ENCODE results near the gene ITGA8. TPM values are rescaled to one million over a fixed set of nuclear protein-coding genes. Genes with fewer than 3 reads are reported as not detected.
A peak's percentile ranks its signal among the peaks of the same experiment; 100 is the strongest.
"Not testable (repeated sequence)": the region's sequence is repeated elsewhere in the genome, so short reads cannot be mapped to it uniquely, and the experiment has no call there.

The ITGA8 gene
- not detected for polyA plus RNA-seq (2013)

DNA sequence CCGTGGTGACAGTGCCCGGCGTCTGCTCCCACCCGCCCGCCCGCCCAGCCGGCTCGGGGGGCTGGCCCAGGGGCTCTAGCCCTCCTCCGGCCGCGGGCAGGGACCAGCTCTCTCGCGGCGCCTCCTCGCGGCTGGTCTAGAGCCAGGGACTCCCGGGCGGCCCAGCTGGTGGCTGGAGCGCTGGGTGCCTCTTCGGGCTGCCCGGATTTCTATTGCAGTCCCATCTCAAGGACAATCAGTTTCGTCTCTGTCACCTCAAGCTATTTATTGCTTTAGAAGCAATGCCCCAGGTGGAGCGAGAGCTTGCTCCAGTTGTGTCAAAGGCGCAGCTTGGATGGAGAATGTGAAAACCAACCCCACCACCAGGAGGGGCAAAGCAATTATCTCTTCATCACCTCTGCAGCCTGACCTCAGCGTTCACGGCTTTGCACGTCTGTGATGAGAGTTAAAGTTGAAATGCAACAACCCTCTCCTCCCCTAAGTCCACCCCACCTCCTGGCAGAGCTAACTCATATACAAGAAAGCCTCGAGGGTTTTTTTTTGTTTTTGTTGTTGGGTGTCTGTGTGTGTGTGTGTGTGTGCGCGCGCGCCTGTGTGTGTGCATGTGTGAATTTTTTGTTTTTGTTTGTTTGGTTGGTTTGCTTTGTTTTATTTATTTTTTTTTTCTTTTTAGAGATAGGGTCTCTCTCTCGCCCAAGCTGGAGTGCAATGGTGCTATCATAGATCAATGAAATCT lies at the start of gene ITGA8:
TSS of gene ITGA8 (minus strand) at position 24 of the 736 bp plus-strand sequence. CDS start 151 bp downstream, outside the sequence.
- H3K27ac ChIP-seq (ENCODE audit: insufficient read depth in 1 of 2, low read depth in 1 of 2, low read length in 2 of 2, poor library complexity in 1 of 2, severe bottlenecking in 2 of 2) = no peak within 1 kb of the TSS
- H3K9me3 ChIP-seq (ENCODE audit: control extremely low read depth in 1 of 5, control insufficient read depth in 4 of 5, insufficient read depth in 2 of 5, low read depth in 1 of 5, low read length in 4 of 5) = no peaks in the 10 kb centered on the region
- ChIA-PET CTCF (interaction anchor here (1.4 kb wide), 1 partner anchor 10 kb away, joined by 3 read pairs; no protein-coding TSS in a partner anchor), POLR2A (no interaction called here)
- no peaks in the 10 kb centered on the region for H3K36me3 ChIP-seq (ENCODE audit: control insufficient read depth in 4 of 4, insufficient read depth in 4 of 4, low read length in 3 of 4)
- peak; percentile 31 to 50 (median 44) for DNase-seq
- 7% methylated on average over 17 of the region's 33 CpGs for WGBS (ENCODE audit: insufficient coverage)
- H3K4me3 ChIP-seq (ENCODE audit: control insufficient read depth in 1 of 7, extremely low read depth in 1 of 7, insufficient read depth in 4 of 7, low read depth in 2 of 7, low read length in 6 of 7) = no peak within 1 kb of the TSS
- peaks cover 16 to 68% (median 26%) of the 10 kb centered on the region in 5 experiments for H3K27me3 ChIP-seq (replicated peaks in 2 of 5; ENCODE audit: control insufficient read depth in 4 of 5, insufficient read depth in 5 of 5, low read length in 4 of 5)
- peaks cover 0 to 10% (median 2%) of the 10 kb centered on the region in 4 experiments for H3K4me1 ChIP-seq (ENCODE audit: control extremely low read depth in 1 of 4, control insufficient read depth in 4 of 4, insufficient read depth in 4 of 4, low read length in 3 of 4)

DNA sequence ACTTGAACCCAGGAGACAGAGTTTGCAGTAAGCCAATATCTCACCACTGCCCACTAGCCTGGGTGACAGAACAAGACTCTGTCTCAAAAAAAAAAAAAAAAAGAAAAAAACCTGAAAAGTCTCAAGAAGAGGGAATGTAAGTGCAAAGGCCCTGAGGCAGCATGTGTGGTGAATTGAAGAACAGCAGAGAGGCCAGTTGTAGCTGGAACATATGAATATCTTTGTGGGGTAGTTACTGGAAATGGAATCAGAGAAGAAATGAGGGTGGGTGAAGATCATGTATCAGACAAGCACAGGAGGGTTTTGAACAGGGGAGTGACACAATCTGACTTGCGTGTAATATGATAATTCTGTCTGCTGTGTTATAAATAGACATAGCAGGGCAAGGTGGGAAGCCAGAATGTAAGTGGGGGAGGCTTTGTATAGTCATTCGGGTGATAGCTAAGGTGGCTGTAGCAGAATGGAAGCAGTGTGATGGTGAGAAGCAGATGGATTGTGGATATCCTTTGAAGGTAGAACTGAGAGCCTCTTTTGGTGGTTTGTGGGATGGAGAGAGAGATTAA lies 45.3 kb upstream of the ITGA8 start:
- DNase-seq = no peak
- Histone ChIP-seq H3K9me3 (ENCODE audit: control extremely low read depth in 1 of 5, control insufficient read depth in 4 of 5, insufficient read depth in 2 of 5, low read depth in 1 of 5, low read length in 4 of 5) (no peaks in the 10 kb centered on the region), H3K27ac (ENCODE audit: insufficient read depth in 1 of 2, low read depth in 1 of 2, low read length in 2 of 2, poor library complexity in 1 of 2, severe bottlenecking in 2 of 2) (no peak overlapping the region), H3K36me3 (ENCODE audit: control insufficient read depth in 4 of 4, insufficient read depth in 4 of 4, low read length in 3 of 4) (peaks cover 0 to 3% (median 0%) of the 10 kb centered on the region in 4 experiments), H3K4me1 (ENCODE audit: control extremely low read depth in 1 of 4, control insufficient read depth in 4 of 4, insufficient read depth in 4 of 4, low read length in 3 of 4) (no peaks in the 10 kb centered on the region), H3K27me3 (replicated peaks in 2 of 5; ENCODE audit: control insufficient read depth in 4 of 5, insufficient read depth in 5 of 5, low read length in 4 of 5) (no peaks in the 10 kb centered on the region), H3K4me3 (ENCODE audit: control insufficient read depth in 1 of 7, extremely low read depth in 1 of 7, insufficient read depth in 4 of 7, low read depth in 2 of 7, low read length in 6 of 7) (no peak overlapping the region)
- ChIA-PET CTCF (interaction anchor here (1.3 kb wide), 1 partner anchor 20 kb away, joined by 3 read pairs; no protein-coding TSS in a partner anchor), POLR2A (no interaction called here)
- WGBS (ENCODE audit: insufficient coverage) = 95% methylated on average over 2 of the region's 2 CpGs

DNA sequence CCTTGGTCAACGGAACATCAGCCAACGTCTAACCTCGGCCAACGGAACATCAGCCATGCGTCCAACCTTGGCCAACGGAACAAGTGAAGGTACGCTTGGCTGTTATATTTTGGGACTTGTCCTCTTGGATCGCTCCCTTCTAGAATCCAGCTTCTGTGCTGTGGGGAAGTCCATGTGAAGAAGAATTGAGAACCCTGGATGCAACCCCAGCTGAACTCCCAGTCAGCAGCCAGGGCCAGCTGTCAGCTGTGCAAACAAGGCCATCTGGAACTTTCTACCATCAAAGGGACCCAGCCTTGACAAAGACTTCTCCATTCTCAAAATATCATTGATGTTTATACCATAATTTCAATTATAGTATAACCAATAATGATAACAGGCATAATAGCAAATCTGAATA lies 43.3 kb upstream of the ITGA8 start:
- Histone ChIP-seq H3K27ac (ENCODE audit: insufficient read depth in 1 of 2, low read depth in 1 of 2, low read length in 2 of 2, poor library complexity in 1 of 2, severe bottlenecking in 2 of 2) (no peak overlapping the region), H3K27me3 (replicated peaks in 2 of 5; ENCODE audit: control insufficient read depth in 4 of 5, insufficient read depth in 5 of 5, low read length in 4 of 5) (peaks cover 0 to 3% (median 0%) of the 10 kb centered on the region in 5 experiments), H3K4me1 (ENCODE audit: control extremely low read depth in 1 of 4, control insufficient read depth in 4 of 4, insufficient read depth in 4 of 4, low read length in 3 of 4) (no peaks in the 10 kb centered on the region), H3K4me3 (ENCODE audit: control insufficient read depth in 1 of 7, extremely low read depth in 1 of 7, insufficient read depth in 4 of 7, low read depth in 2 of 7, low read length in 6 of 7) (no peak overlapping the region), H3K36me3 (ENCODE audit: control insufficient read depth in 4 of 4, insufficient read depth in 4 of 4, low read length in 3 of 4) (no peaks in the 10 kb centered on the region), H3K9me3 (ENCODE audit: control extremely low read depth in 1 of 5, control insufficient read depth in 4 of 5, insufficient read depth in 2 of 5, low read depth in 1 of 5, low read length in 4 of 5) (no peaks in the 10 kb centered on the region)
- no peak for DNase-seq
- ChIA-PET CTCF (no interaction called here), POLR2A (no interaction called here)
- WGBS (ENCODE audit: insufficient coverage) = 99% methylated on average over 8 of the region's 8 CpGs

DNA sequence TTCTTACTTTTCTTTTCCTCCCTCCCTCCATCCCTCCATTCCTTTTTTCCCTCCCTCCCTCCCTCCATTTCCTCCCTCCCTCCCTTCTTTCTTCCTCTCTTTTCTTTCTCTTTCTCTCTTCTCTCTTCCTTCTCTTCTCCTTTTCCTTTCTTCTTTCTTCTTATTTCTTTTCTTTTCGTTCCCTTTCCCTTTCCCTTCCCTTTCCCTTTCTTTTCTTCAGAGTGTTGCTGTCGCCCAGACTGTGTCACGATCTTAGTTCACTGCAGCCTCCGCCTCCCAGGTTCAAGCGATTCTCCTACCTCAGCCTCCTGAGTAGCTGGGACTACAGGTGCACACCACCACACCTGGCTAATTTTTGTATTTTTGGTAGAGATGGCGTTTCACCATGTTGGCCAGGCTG lies 42.5 kb upstream of the ITGA8 start:
- CTCF ChIA-PET; H3K27me3 ChIP-seq (replicated peaks in 2 of 5; ENCODE audit: control insufficient read depth in 4 of 5, insufficient read depth in 5 of 5, low read length in 4 of 5); H3K4me1 ChIP-seq (ENCODE audit: control extremely low read depth in 1 of 4, control insufficient read depth in 4 of 4, insufficient read depth in 4 of 4, low read length in 3 of 4); DNase-seq; POLR2A ChIA-PET; H3K9me3 ChIP-seq (ENCODE audit: control extremely low read depth in 1 of 5, control insufficient read depth in 4 of 5, insufficient read depth in 2 of 5, low read depth in 1 of 5, low read length in 4 of 5); H3K27ac ChIP-seq (ENCODE audit: insufficient read depth in 1 of 2, low read depth in 1 of 2, low read length in 2 of 2, poor library complexity in 1 of 2, severe bottlenecking in 2 of 2); H3K4me3 ChIP-seq (ENCODE audit: control insufficient read depth in 1 of 7, extremely low read depth in 1 of 7, insufficient read depth in 4 of 7, low read depth in 2 of 7, low read length in 6 of 7); H3K36me3 ChIP-seq (ENCODE audit: control insufficient read depth in 4 of 4, insufficient read depth in 4 of 4, low read length in 3 of 4): not testable (repeated sequence)
- WGBS (ENCODE audit: insufficient coverage) = 88% methylated on average over 1 of the region's 6 CpGs

DNA sequence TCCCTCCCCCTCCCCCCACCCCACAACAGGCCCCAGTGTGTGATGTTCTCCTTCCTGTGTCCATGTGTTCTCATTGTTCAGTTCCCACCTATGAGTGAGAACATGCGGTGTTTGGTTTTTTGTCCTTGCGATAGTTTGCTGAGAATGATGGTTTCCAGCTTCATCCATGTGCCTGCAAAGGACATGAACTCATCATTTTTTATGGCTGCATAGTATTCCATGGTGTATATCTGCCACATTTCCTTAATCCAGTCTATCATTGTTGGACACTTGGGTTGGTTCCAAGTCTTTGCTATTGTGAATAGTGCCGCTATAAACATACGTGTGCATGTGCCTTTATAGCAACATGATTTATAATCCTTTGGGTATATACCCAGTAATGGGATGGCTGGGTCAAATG lies 41.5 kb upstream of the ITGA8 start:
- CTCF ChIA-PET; H3K4me3 ChIP-seq (ENCODE audit: control insufficient read depth in 1 of 7, extremely low read depth in 1 of 7, insufficient read depth in 4 of 7, low read depth in 2 of 7, low read length in 6 of 7): not testable (repeated sequence)
- no CpG with 5 or more reads among the region's 4 CpGs for whole genome bisulfite sequencing (ENCODE audit: insufficient coverage)

DNA sequence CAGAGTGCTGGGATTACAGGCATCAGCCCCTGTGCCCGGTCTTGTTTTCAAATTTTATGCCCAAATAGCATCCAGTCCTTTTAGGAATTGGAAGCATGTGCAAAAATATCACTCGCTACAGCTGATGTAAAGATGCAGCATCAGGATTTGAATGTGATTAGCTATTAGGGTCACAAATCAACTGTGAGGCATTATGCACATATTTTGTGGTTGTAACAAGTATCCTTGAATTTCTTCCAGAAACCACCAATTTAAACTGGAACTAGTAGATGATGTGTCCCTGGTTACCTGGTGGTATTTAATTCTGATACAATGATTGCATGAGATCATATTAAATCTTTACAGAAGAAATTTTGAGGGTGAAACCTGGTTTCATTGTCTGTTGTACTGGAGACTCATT lies 41.0 kb upstream of the ITGA8 start:
- no peak for DNase-seq
- Histone ChIP-seq H3K27ac (ENCODE audit: insufficient read depth in 1 of 2, low read depth in 1 of 2, low read length in 2 of 2, poor library complexity in 1 of 2, severe bottlenecking in 2 of 2) (no peak overlapping the region), H3K9me3 (ENCODE audit: control extremely low read depth in 1 of 5, control insufficient read depth in 4 of 5, insufficient read depth in 2 of 5, low read depth in 1 of 5, low read length in 4 of 5) (no peaks in the 10 kb centered on the region), H3K27me3 (replicated peaks in 2 of 5; ENCODE audit: control insufficient read depth in 4 of 5, insufficient read depth in 5 of 5, low read length in 4 of 5) (peaks cover 0 to 6% (median 4%) of the 10 kb centered on the region in 5 experiments), H3K4me3 (ENCODE audit: control insufficient read depth in 1 of 7, extremely low read depth in 1 of 7, insufficient read depth in 4 of 7, low read depth in 2 of 7, low read length in 6 of 7) (no peak overlapping the region), H3K4me1 (ENCODE audit: control extremely low read depth in 1 of 4, control insufficient read depth in 4 of 4, insufficient read depth in 4 of 4, low read length in 3 of 4) (no peaks in the 10 kb centered on the region), H3K36me3 (ENCODE audit: control insufficient read depth in 4 of 4, insufficient read depth in 4 of 4, low read length in 3 of 4) (no peaks in the 10 kb centered on the region)
- ChIA-PET POLR2A (no interaction called here), CTCF (no interaction called here)
- WGBS (ENCODE audit: insufficient coverage) = 93% methylated on average over 2 of the region's 2 CpGs

More for the DNA sequence above, 41.5 kb upstream of the ITGA8 start:
- H3K36me3 ChIP-seq (ENCODE audit: control insufficient read depth in 4 of 4, insufficient read depth in 4 of 4, low read length in 3 of 4); POLR2A ChIA-PET; H3K4me1 ChIP-seq (ENCODE audit: control extremely low read depth in 1 of 4, control insufficient read depth in 4 of 4, insufficient read depth in 4 of 4, low read length in 3 of 4); DNase-seq; H3K27ac ChIP-seq (ENCODE audit: insufficient read depth in 1 of 2, low read depth in 1 of 2, low read length in 2 of 2, poor library complexity in 1 of 2, severe bottlenecking in 2 of 2); H3K27me3 ChIP-seq (replicated peaks in 2 of 5; ENCODE audit: control insufficient read depth in 4 of 5, insufficient read depth in 5 of 5, low read length in 4 of 5); H3K9me3 ChIP-seq (ENCODE audit: control extremely low read depth in 1 of 5, control insufficient read depth in 4 of 5, insufficient read depth in 2 of 5, low read depth in 1 of 5, low read length in 4 of 5): not testable (repeated sequence)

DNA sequence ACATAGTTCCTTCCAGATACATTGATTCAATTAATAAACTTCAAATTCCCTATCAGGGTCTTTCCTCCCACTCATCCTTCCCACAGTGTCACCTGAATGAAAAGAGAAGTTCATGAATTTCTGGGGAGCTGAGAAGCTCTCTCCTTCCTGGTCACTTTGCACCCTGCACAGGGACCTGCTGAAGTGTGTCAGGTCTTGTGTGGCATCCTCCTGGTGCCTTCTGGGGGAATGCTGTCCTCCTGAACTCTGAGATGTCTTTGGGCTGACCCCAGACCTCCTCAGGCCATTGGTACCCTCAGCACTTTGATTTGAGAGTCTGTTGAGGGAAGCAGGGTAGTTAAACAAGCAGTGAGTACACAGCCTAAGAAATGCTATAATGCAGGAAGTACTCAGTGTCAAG lies 39.5 kb upstream of the ITGA8 start:
- H3K27me3 ChIP-seq (replicated peaks in 2 of 5; ENCODE audit: control insufficient read depth in 4 of 5, insufficient read depth in 5 of 5, low read length in 4 of 5) = peaks cover 2 to 10% (median 4%) of the 10 kb centered on the region in 5 experiments
- no peak overlapping the region for H3K27ac ChIP-seq (ENCODE audit: insufficient read depth in 1 of 2, low read depth in 1 of 2, low read length in 2 of 2, poor library complexity in 1 of 2, severe bottlenecking in 2 of 2)
- no peak for DNase-seq
- ChIA-PET POLR2A (no interaction called here), CTCF (no interaction called here)
- H3K4me3 ChIP-seq (ENCODE audit: control insufficient read depth in 1 of 7, extremely low read depth in 1 of 7, insufficient read depth in 4 of 7, low read depth in 2 of 7, low read length in 6 of 7) = no peak overlapping the region
- H3K36me3 ChIP-seq (ENCODE audit: control insufficient read depth in 4 of 4, insufficient read depth in 4 of 4, low read length in 3 of 4) = no peaks in the 10 kb centered on the region
- H3K9me3 ChIP-seq (ENCODE audit: control extremely low read depth in 1 of 5, control insufficient read depth in 4 of 5, insufficient read depth in 2 of 5, low read depth in 1 of 5, low read length in 4 of 5) = no peaks in the 10 kb centered on the region
- no peaks in the 10 kb centered on the region for H3K4me1 ChIP-seq (ENCODE audit: control extremely low read depth in 1 of 4, control insufficient read depth in 4 of 4, insufficient read depth in 4 of 4, low read length in 3 of 4)

Measured in common myeloid progenitor, CD34-positive (primary cell).